HG02973 (cell line): ENCODE data around the gene SRSF1.
A peak's percentile ranks its signal among the peaks of the same experiment; 100 is the strongest.
"Not testable (repeated sequence)": the region's sequence is repeated elsewhere in the genome, so short reads cannot be mapped to it uniquely, and the experiment has no call there.

Source experiments
- ATAC-seq: cut with Tn5 transposase; IDR thresholded peaks from one replicate; pipeline ENCODE4 v1.9.1; 2021; ENCODE audit warnings: moderate library complexity; ENCODE audit not compliant: unreplicated experiment

SRSF1 gene

GRCh38 chr17:57993471-57994365, 13.3 kb downstream of the SRSF1 start:
- ATAC-seq, result no peak

DNA sequence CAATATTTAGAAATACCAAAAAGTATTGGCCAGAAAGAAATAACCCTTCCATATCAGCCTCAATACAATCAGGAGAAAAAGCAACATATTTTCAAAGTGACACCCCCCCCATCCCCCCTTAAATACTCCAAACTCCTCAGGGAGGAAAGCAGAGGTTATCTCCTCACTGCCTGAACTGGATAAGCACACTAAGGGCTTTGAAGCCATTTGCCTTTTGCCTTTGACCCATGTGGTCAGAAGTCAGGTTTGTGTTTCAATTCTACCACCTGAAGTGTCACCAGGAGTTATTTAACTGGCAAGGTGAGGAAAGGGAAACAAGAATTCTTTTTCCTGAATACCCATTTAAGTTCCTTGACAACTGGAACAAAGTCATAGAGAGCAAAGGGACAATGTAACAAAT, 15.5 kb downstream of the SRSF1 start:
- ATAC-seq, result no peak

DNA sequence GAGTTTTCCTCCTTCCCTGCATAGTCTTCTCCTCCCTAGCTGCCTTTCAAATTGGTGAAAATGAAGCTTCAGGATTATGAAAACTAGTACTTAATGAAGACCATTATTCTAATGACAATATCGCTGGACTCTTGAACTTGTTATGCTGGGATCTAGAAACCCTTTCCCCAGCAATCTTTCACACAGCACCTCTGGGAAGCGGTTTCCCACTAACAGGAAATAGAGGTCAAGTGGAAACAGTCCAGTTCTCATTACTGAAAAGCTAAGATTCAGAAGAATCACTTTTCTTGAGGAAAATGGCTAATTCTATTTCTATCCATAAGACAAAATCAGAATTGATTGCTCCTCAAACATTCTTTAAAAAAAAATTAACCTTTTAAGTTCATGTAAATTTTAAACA, 17.0 kb downstream of the SRSF1 start:
- ATAC-seq, result no peak

DNA sequence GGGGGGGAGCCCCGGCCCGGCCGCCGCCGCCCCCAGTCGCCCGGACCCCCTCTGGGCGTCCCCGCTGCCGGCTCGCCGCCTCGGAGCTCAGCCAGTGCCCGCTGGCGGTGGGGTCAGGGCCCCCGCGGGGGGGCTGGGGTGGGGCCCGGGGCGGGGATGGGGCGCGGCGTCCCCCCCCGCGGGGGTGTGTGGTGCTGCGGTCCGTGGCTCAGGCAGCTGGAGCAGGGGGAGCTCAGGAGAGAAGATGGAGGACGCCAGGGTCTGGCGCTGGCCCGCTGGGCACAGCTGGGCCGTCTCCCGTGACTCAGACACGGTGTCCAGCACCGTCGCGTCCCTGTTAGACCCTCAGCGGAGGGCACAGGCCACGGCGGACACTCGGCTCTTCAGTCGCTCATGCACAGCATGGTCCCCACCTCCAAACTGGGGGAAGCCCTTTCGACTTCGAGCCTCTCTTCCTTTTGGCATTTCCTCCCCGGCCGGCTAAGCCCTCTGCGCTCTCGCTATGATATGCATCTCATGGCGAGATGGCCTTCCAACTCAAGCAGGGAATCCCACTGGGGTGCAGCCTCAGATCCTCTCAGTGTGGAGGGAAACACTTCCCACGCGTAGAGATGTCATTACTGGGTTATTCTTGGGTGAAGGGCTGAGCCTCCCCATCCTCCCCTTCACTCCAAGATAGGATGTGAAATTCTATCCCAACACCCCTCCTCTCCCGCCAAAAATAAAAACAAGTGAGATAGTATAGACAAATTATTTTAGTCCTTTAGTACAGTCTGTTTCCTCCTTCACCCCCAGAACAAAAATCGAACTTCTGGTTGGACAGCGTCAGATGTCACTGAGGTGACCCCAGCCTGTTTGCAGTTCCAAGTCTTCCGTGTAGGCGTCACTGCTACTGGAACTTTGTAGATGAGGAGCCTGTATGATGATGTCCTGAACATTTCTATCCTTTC, 18.5 kb downstream of the SRSF1 start:
- peak; percentile 71 for ATAC-seq

DNA sequence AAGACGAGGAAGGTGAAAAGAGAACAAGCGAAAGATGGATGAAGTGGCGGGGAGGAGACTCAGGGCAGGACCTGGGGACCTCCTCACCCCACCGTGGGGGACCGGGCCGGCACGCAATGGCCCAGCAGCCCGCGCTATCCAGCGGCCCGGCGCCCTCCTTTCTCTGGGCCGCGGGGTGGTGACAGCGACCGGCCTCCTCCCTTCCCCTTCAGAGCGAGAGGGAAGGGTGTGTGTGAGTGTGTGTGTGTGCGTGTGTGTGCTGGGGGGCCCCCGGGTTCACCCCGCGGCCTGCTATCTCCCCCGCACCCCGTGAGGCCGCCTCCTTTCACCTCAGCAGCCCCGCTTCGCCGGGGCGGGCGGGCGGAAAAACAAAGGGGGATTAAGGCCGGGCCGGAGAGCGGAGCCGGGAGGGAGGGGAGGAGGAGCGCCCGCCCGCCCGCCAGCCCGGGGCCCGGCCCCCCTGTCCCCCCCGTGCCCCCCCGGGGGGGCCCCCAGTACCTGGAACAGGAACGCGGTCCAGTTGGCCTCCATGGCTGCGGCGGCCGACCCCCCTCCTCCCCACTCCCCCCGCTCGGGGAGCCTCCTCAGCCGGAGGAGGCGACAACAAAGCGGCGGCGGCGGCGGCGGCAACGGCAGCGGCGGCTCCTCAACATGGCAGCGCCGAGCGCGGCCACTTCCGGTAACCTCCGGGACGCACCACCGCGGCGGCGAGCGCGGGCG, 19.3 kb downstream of the SRSF1 start, which contains the start of gene VEZF1:
Gene VEZF1, minus strand, starts transcription at position 674 of the 720 bp plus-strand sequence. Its CDS starts 143 bp downstream, at position 531.
- peak; percentile 47 for ATAC-seq

GRCh38 chr17:57986841-57987580, 20.0 kb downstream of the SRSF1 start:
- no peak for ATAC-seq

DNA sequence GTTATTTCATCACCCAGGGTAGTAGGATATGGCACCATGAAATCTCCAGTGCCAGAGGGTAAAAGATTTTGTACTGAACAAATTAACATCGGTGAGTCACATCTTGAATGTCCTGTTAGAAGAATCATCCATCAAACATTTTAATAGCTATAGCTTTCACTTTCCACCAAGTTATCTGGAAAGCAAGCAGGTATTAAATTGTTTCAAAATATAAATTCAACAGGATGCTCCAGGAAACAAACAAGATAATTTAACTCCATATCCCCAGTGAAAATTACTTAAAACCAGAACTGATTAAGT, 21.4 kb downstream of the SRSF1 start:
- ATAC-seq, result no peak

DNA sequence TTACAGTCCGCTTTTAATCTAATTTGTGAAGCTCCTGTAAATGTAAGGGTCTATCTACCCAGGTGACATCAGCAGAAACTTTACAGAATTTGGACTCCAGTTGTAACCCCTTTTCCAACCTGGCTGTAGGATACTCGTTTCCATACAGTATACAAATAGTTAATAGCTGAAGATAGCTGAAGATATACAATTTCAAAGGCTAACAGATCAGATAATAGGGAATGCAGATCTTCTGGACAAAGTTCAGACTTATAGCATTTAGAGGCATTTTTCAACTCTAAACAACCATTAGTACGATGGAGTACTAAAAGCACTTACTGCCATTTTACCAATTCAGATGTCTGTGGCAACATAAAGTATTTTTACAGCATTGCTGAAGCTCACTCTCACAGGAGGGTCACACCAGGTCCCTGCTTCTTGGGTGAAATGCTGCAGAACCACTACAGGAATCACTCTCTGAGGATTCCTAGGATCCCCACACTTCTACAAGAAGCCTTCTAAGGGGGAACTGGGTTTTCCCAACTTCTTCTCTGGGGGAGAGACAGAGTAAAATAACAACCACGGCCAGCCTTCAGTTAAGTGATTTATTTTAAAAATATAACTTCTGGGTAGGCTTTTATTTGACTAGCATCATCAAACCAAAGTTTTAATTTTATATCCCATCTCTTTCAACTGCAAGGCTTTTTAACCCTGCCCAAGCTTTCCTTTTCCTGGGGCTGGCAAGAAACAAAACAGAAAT, 21.9 kb downstream of the SRSF1 start:
- ATAC-seq, result no peak

- ATAC-seq, result no peak
Observed at GRCh38 chr17:57984261-57984890, 22.7 kb downstream of the SRSF1 start.

DNA sequence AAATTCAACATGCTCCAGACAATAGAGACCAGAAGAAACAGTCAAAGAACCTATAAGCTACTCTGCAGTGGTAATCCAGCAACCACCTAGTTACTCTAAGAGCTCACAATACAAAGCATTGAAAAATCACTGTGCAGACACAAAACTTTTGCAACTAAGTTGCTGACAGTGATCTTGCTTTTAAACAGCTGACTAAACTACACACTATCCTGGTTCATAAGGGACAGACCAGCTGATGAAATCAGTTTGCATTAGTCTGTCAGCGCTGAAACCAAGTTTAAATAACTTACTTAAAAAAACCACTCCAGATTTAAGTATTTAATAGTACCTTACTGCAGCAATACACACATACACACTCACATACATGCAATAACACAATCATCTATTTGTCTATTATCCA, 23.6 kb downstream of the SRSF1 start:
- ATAC-seq, result no peak

DNA sequence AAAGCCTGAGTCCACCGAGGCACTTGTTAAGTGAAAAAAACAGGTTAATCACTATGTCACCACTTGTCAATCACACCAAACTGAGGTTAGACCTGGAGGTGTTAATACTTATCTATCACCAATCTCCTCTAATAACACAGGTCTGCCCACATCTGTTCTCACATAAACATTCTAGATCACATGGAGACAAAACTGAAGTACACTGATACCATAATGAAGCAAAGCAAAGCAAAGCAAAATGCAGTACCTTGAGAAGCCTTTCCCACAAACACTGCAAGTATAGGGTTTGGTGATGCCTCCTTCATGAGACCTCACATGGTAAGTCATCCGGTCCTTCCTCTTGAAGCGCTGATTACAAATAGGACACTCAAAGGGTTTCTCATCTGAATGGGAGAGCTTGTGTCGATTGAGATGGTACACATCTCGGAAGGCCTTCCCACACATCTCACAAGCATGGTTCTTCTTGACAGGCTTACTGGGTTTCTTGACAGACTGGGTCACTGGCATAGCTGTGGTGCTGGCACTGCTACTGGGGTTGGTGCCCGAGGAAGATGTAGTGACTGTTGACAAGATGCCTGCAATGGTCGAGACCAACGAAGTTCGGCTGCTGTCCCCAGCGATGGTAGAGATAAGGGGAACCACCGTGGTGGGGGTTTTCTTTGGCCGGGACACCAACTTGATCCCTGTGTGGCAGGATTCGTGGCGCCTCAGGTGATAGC, 24.4 kb downstream of the SRSF1 start:
- no peak for ATAC-seq

DNA sequence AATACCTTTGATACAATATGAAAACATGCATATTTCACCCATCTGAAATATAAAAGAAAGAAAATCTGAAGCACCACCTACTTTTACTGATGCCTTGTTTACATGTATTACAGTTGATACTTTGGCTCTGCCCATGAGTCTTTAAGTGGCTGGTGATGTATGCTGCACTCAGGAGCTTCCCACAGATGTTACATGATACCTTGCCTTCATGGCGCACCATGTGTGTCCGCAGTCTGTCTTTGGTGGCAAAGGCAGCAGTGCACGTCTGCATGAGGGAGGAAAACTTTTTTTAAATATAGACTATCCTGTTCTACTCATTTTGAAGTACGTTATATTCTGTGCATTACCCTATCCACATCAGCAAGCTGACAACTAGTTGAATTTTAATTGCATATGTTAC, 26.5 kb downstream of the SRSF1 start:
- ATAC-seq, result no peak

DNA sequence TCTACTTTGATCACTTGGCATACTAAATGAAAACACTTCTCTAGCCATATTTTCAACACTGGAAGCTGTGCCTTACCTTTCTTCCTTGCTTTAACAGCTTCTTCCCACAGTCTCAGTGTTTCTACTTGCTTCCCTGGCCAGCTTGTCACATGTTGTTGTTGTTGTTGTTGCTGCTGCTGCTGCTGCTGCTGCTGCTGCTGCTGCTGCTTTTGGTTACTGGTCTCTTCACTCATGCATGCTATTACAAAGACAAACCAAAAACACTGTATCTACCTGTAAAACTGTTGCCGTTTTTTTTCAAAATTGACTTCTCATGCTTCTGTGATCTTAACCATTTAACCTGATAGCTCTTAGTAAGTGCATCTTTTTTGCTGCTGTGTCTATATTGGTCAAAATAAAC, 28.0 kb downstream of the SRSF1 start:
- ATAC-seq, result no peak

DNA sequence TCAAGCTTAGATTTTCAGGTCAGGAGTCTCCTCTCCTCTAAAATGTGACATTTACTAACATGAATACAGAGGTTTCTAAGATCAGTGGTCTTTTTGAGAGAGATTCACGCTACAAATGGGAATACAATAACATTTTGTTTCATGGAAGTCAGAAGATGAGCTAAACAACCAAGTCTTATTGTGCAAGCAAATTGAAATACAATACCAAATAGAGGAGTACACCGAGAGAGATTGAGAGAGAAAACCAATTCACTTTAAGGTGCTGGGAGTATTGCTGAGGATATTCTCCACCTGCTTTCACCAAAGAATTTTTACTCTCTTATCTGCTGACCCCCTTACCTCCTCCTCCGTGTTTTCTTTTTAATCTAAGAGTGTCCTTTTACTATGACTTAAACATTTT, 30.5 kb downstream of the SRSF1 start:
- ATAC-seq, result no peak

GRCh38 chr17:57975044-57975443, 32.0 kb downstream of the SRSF1 start:
- no peak for ATAC-seq

DNA sequence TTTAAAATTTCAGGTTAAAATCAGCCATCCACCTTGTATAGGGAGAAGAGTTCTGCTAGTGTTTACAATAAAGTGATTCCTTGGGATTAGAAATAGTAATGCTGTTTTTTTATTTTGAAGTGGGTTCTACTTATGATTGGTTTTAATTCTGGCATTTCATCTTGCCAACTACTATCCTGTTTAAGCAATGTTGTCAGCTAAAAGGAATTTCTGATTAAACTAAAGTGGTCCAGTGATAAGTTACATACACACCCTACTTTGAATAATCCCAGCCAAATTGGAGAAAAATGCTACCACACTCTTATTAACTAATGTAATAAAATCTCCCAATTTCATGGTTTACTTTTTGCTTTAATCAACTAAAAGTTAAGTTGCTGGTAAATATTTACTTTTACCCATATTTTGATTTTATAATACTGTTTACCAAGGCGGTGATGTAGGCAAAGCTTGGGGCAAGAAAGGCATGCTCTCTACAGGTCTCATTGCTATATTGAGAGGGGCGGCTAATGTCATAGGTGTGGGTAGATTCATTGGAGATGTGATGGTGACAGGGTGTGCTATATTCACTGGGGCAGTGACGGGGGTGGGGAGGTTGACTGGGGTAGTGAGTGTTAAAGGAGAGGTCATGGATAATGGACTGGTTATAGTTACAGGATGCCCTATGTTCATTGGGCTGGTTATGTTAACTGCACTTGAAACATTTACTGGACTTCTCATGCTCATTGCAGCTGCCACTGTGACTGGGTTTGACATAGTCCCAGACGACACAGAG, 32.8 kb downstream of the SRSF1 start:
- not testable (repeated sequence) for ATAC-seq

- ATAC-seq, result no peak
Observed at GRCh38 chr17:57972151-57972550, 34.9 kb downstream of the SRSF1 start.

GRCh38 chr17:57971572-57971971, 35.5 kb downstream of the SRSF1 start:
- ATAC-seq, result no peak
